AG04450 (cell line): ENCODE results near the gene XYLT2. TPM values are rescaled to one million over a fixed set of nuclear protein-coding genes. Genes with fewer than 3 reads are reported as not detected.
A peak's percentile ranks its signal among the peaks of the same experiment; 100 is the strongest.
"Not testable (repeated sequence)": the region's sequence is repeated elsewhere in the genome, so short reads cannot be mapped to it uniquely, and the experiment has no call there.

Experiments
- CTCF ChIA-PET: fragments of 300-600, 350-600 bp; formaldehyde crosslinking; extraction: SDS; loops from one replicate; lab custom pipeline; 2022; ENCODE audit warnings: antibody characterized with exemption, inconsistent platforms; lab: Charles Lee
- POLR2A ChIA-PET: fragments of 350-600 bp; formaldehyde crosslinking; extraction: SDS; loops from one replicate; lab custom pipeline; 2021; ENCODE audit warnings: antibody characterized with exemption, inconsistent platforms; lab: Yijun Ruan, JAX
- DNase-seq: peaks from one replicate; pipeline ENCODE4 v3.0.0-alpha.2; 2011; ENCODE audit warnings: low read depth, low spot score
- H3K27ac ChIP-seq: one replicate; pipeline ENCODE4 v1.5.1; 2012; ENCODE audit warnings: low read depth, low read length, control low read depth
- H3K27me3 ChIP-seq: one replicate; pipeline ENCODE4 v1.6.0; 2012; ENCODE audit warnings: low read length; ENCODE audit not compliant: control insufficient read depth, insufficient read depth
- H3K4me3 ChIP-seq: 2 replicates; pipeline ENCODE4 v1.5.1; 2011; ENCODE audit warnings: mild to moderate bottlenecking, low read depth, low read length, control low read depth
- H3K9me3 ChIP-seq: 2 replicates; pipeline ENCODE4 v1.5.1; 2012; ENCODE audit warnings: low read length; ENCODE audit not compliant: control insufficient read depth, insufficient read depth
- polyA plus RNA-seq: library from polyadenylated mRNA; depleted of rRNA; stranded (reverse); fragments of >200 nt; gene quantifications from 2 replicates; pipeline ENCODE4 v1.2.3, GENCODE V29; 2011
- TF ChIP-seq, protein P1 (sequence below): IDR thresholded peaks from 2 replicates; pipeline ENCODE4 v1.5.1; 2011; ENCODE audit warnings: low read depth, low read length, control low read depth, inconsistent platforms

XYLT2 gene
- polyA plus RNA-seq, 1 experiment, result 13.5 TPM

DNA sequence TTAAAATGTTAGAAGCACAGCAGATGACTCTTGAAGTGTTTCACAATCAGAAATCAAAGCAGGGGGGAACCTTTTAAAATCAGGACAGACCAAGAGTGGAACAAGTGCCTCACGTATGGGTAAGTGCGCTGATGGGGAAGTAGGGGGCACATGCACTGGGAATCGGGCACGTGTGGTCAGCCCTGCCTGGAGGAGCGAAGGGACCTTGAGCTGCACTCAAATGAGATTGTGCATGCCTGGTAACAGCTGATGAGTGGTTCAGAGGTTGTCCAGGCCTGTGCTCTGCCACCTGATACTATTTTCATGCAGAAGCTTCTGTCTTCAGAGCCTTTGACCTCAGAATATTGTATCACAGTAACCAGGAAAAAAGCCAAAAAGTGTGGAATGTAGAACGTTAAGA is 13.7 kb upstream of the XYLT2 start:
- no peak overlapping the region for H3K4me3 ChIP-seq
- CTCF ChIA-PET, result interaction anchor here (0.5 to 2.3 kb wide), 3 partner anchors 30 to 215 kb away, joined by 3 to 11 read pairs (median 9); no protein-coding TSS in a partner anchor
- H3K27me3 ChIP-seq, result peaks cover 2% of the 10 kb centered on the region
- TF ChIP-seq, protein P1, sequence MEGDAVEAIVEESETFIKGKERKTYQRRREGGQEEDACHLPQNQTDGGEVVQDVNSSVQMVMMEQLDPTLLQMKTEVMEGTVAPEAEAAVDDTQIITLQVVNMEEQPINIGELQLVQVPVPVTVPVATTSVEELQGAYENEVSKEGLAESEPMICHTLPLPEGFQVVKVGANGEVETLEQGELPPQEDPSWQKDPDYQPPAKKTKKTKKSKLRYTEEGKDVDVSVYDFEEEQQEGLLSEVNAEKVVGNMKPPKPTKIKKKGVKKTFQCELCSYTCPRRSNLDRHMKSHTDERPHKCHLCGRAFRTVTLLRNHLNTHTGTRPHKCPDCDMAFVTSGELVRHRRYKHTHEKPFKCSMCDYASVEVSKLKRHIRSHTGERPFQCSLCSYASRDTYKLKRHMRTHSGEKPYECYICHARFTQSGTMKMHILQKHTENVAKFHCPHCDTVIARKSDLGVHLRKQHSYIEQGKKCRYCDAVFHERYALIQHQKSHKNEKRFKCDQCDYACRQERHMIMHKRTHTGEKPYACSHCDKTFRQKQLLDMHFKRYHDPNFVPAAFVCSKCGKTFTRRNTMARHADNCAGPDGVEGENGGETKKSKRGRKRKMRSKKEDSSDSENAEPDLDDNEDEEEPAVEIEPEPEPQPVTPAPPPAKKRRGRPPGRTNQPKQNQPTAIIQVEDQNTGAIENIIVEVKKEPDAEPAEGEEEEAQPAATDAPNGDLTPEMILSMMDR, result no peak
- DNase-seq, result no peak
- no peaks in the 10 kb centered on the region; the same call in 1 of the 2 replicates for H3K9me3 ChIP-seq
- POLR2A ChIA-PET, result interaction anchor here (0.7 kb wide), 1 partner anchor 245 kb away, joined by 4 read pairs; no protein-coding TSS in a partner anchor
- H3K27ac ChIP-seq, result no peak overlapping the region

GRCh38 chr17:50333291-50334057 is 12.5 kb upstream of the XYLT2 start:
- H3K9me3 ChIP-seq, H3K27ac ChIP-seq, H3K27me3 ChIP-seq, DNase-seq, H3K4me3 ChIP-seq: not testable (repeated sequence)
- CTCF ChIA-PET, result interaction anchor here (0.6 to 2.3 kb wide), 5 partner anchors 10 to 239 kb away, joined by 3 to 9 read pairs (median 5); no protein-coding TSS in a partner anchor
- POLR2A ChIA-PET, result interaction anchor here (1.1 kb wide), 1 partner anchor 132 kb away, joined by 3 read pairs; the partner anchor contains the start of gene COL1A1
- TF ChIP-seq, protein P1, result peak; percentile 5; the same call in 1 of the 2 replicates

DNA sequence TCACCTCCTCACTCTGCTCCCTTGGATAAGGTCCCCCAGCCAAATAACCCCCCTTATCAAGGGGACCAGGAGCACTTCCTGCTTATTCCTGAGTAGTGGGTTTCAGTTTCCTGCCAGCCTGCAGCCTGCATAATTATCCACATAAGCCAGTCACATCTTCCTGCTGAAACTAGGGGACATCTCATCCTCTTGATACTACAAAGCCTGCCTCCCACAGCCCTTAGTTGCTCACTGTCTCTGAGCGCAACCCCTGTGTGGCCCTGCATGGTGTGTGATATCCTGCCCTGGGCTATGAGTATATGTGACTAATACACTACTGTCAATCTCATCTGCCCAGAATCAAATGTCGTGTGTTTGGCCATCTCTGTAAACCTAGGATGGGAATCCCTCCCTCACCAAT is 8.0 kb upstream of the XYLT2 start:
- no peaks in the 10 kb centered on the region for H3K27me3 ChIP-seq
- DNase-seq, result no peak
- H3K9me3 ChIP-seq, result no peaks in the 10 kb centered on the region
- H3K4me3 ChIP-seq, result no peak overlapping the region
- ChIA-PET POLR2A (no interaction called here), CTCF (no interaction called here)
- TF ChIP-seq, protein P1, result no peak
- no peak overlapping the region for H3K27ac ChIP-seq

GRCh38 chr17:50338645-50339044 is 7.3 kb upstream of the XYLT2 start:
- H3K4me3 ChIP-seq, result no peak overlapping the region
- H3K9me3 ChIP-seq, result no peaks in the 10 kb centered on the region
- no peak overlapping the region for H3K27ac ChIP-seq
- no peak for DNase-seq
- POLR2A ChIA-PET, result no interaction called here
- CTCF ChIA-PET, result no interaction called here
- H3K27me3 ChIP-seq, result no peaks in the 10 kb centered on the region
- TF ChIP-seq, protein P1, result no peak

GRCh38 chr17:50339381-50339780 is 6.5 kb upstream of the XYLT2 start:
- H3K4me3 ChIP-seq, result no peak overlapping the region
- TF ChIP-seq, protein P1, result no peak
- POLR2A ChIA-PET, result no interaction called here
- H3K27ac ChIP-seq, result no peak overlapping the region
- no peaks in the 10 kb centered on the region for H3K9me3 ChIP-seq
- CTCF ChIA-PET, result interaction anchor here (0.8 kb wide), 1 partner anchor 253 kb away, joined by 3 read pairs; no protein-coding TSS in a partner anchor
- H3K27me3 ChIP-seq, result no peaks in the 10 kb centered on the region
- DNase-seq, result no peak
